ENCODE results near the gene SRSF2. TPM values are rescaled to one million over a fixed set of nuclear protein-coding genes. Genes with fewer than 3 reads are reported as not detected.

Gene SRSF2
- polyA plus RNA-seq, 1 donor, result 258 TPM

- DNase-seq, result no peak
- peaks cover 12% of the 10 kb centered on the region for H3K4me1 ChIP-seq (ENCODE audit: control insufficient read depth, insufficient read depth, low read length)
These were observed 14.9 kb downstream of the SRSF2 start for GRCh38 chr17:76722279-76722678.

GRCh38 chr17:76721463-76721862 is 15.7 kb downstream of the SRSF2 start:
- no peak for DNase-seq
- no peak overlapping the region for H3K27ac ChIP-seq (ENCODE audit: low read length)
- H3K9me3 ChIP-seq (ENCODE audit: control insufficient read depth, low read depth, low read length), result no peaks in the 10 kb centered on the region
- H3K27me3 ChIP-seq (ENCODE audit: control insufficient read depth, insufficient read depth, low read length), result no peaks in the 10 kb centered on the region
- no CpG with 5 or more reads among the region's 10 CpGs for WGBS (ENCODE audit: insufficient coverage, low lambda C conversion rate)
- peaks cover 18% of the 10 kb centered on the region for H3K4me1 ChIP-seq (ENCODE audit: control insufficient read depth, insufficient read depth, low read length)
- H3K36me3 ChIP-seq (ENCODE audit: control insufficient read depth, insufficient read depth, low read length), result peaks cover 79% of the 10 kb centered on the region
- H3K4me3 ChIP-seq (ENCODE audit: low read length), result no peak overlapping the region

More at GRCh38 chr17:76722279-76722678, 14.9 kb downstream of the SRSF2 start:
- Histone ChIP-seq H3K27me3 (ENCODE audit: control insufficient read depth, insufficient read depth, low read length) (no peaks in the 10 kb centered on the region), H3K27ac (ENCODE audit: low read length) (no peak overlapping the region), H3K9me3 (ENCODE audit: control insufficient read depth, low read depth, low read length) (no peaks in the 10 kb centered on the region), H3K4me3 (ENCODE audit: low read length) (no peak overlapping the region), H3K36me3 (ENCODE audit: control insufficient read depth, insufficient read depth, low read length) (peaks cover 71% of the 10 kb centered on the region)
- WGBS (ENCODE audit: insufficient coverage, low lambda C conversion rate), result 83% methylated on average over 1 of the region's 8 CpGs

GRCh38 chr17:76720941-76721340 is 16.2 kb downstream of the SRSF2 start:
- peaks cover 20% of the 10 kb centered on the region for H3K4me1 ChIP-seq (ENCODE audit: control insufficient read depth, insufficient read depth, low read length)

GRCh38 chr17:76720211-76720610 is 16.9 kb downstream of the SRSF2 start:
- Histone ChIP-seq H3K36me3 (ENCODE audit: control insufficient read depth, insufficient read depth, low read length) (peaks cover 92% of the 10 kb centered on the region), H3K4me3 (ENCODE audit: low read length) (no peak overlapping the region), H3K4me1 (ENCODE audit: control insufficient read depth, insufficient read depth, low read length) (peaks cover 15% of the 10 kb centered on the region), H3K27me3 (ENCODE audit: control insufficient read depth, insufficient read depth, low read length) (no peaks in the 10 kb centered on the region), H3K9me3 (ENCODE audit: control insufficient read depth, low read depth, low read length) (no peaks in the 10 kb centered on the region), H3K27ac (ENCODE audit: low read length) (no peak overlapping the region)
- WGBS (ENCODE audit: insufficient coverage, low lambda C conversion rate), result 80% methylated on average over 1 of the region's 9 CpGs
- DNase-seq, result no peak

More at GRCh38 chr17:76720941-76721340, 16.2 kb downstream of the SRSF2 start:
- WGBS (ENCODE audit: insufficient coverage, low lambda C conversion rate), result 100% methylated on average over 1 of the region's 9 CpGs
- Histone ChIP-seq H3K9me3 (ENCODE audit: control insufficient read depth, low read depth, low read length) (no peaks in the 10 kb centered on the region), H3K27me3 (ENCODE audit: control insufficient read depth, insufficient read depth, low read length) (no peaks in the 10 kb centered on the region), H3K36me3 (ENCODE audit: control insufficient read depth, insufficient read depth, low read length) (peaks cover 84% of the 10 kb centered on the region), H3K27ac (ENCODE audit: low read length) (no peak overlapping the region), H3K4me3 (ENCODE audit: low read length) (no peak overlapping the region)
- DNase-seq, result no peak

- no peak overlapping the region for H3K27ac ChIP-seq (ENCODE audit: low read length)
- peaks cover 7% of the 10 kb centered on the region for H3K4me1 ChIP-seq (ENCODE audit: control insufficient read depth, insufficient read depth, low read length)
- no CpG with 5 or more reads among the region's 16 CpGs for WGBS (ENCODE audit: insufficient coverage, low lambda C conversion rate)
- H3K27me3 ChIP-seq (ENCODE audit: control insufficient read depth, insufficient read depth, low read length), result no peaks in the 10 kb centered on the region
- H3K4me3 ChIP-seq (ENCODE audit: low read length), result no peak overlapping the region
- no peak for DNase-seq
- H3K9me3 ChIP-seq (ENCODE audit: control insufficient read depth, low read depth, low read length), result no peaks in the 10 kb centered on the region
- H3K36me3 ChIP-seq (ENCODE audit: control insufficient read depth, insufficient read depth, low read length), result peaks cover 88% of the 10 kb centered on the region
These were observed 18.6 kb downstream of the SRSF2 start for GRCh38 chr17:76718516-76718915.

GRCh38 chr17:76716839-76717215 is 20.3 kb downstream of the SRSF2 start:
- no peak overlapping the region for H3K4me3 ChIP-seq (ENCODE audit: low read length)
- no peak for DNase-seq
- peak overlapping the region; percentile 90 for H3K27ac ChIP-seq (ENCODE audit: low read length)
- no peaks in the 10 kb centered on the region for H3K9me3 ChIP-seq (ENCODE audit: control insufficient read depth, low read depth, low read length)
- no peaks in the 10 kb centered on the region for H3K27me3 ChIP-seq (ENCODE audit: control insufficient read depth, insufficient read depth, low read length)
- WGBS (ENCODE audit: insufficient coverage, low lambda C conversion rate), result no CpG with 5 or more reads among the region's 6 CpGs
- peaks cover 76% of the 10 kb centered on the region for H3K36me3 ChIP-seq (ENCODE audit: control insufficient read depth, insufficient read depth, low read length)
- peaks cover 7% of the 10 kb centered on the region for H3K4me1 ChIP-seq (ENCODE audit: control insufficient read depth, insufficient read depth, low read length)

- peaks cover 71% of the 10 kb centered on the region for H3K36me3 ChIP-seq (ENCODE audit: control insufficient read depth, insufficient read depth, low read length)
- peak overlapping the region; percentile 90 for H3K27ac ChIP-seq (ENCODE audit: low read length)
- WGBS (ENCODE audit: insufficient coverage, low lambda C conversion rate), result 100% methylated on average over 1 of the region's 13 CpGs
- H3K9me3 ChIP-seq (ENCODE audit: control insufficient read depth, low read depth, low read length), result no peaks in the 10 kb centered on the region
- DNase-seq, result peak; percentile 81 to 86
- H3K4me1 ChIP-seq (ENCODE audit: control insufficient read depth, insufficient read depth, low read length), result peaks cover 12% of the 10 kb centered on the region
- H3K27me3 ChIP-seq (ENCODE audit: control insufficient read depth, insufficient read depth, low read length), result no peaks in the 10 kb centered on the region
- H3K4me3 ChIP-seq (ENCODE audit: low read length), result no peak overlapping the region
These were observed 20.8 kb downstream of the SRSF2 start for GRCh38 chr17:76716146-76716838.

- DNase-seq, result no peak
- peaks cover 16% of the 10 kb centered on the region for H3K4me1 ChIP-seq (ENCODE audit: control insufficient read depth, insufficient read depth, low read length)
These were observed 21.7 kb downstream of the SRSF2 start for GRCh38 chr17:76715496-76715830.

GRCh38 chr17:76714822-76715495 is 22.2 kb downstream of the SRSF2 start:
- Histone ChIP-seq H3K27ac (ENCODE audit: low read length) (peak overlapping the region; percentile 66), H3K36me3 (ENCODE audit: control insufficient read depth, insufficient read depth, low read length) (peaks cover 58% of the 10 kb centered on the region), H3K27me3 (ENCODE audit: control insufficient read depth, insufficient read depth, low read length) (peaks cover 2% of the 10 kb centered on the region), H3K4me1 (ENCODE audit: control insufficient read depth, insufficient read depth, low read length) (peaks cover 18% of the 10 kb centered on the region), H3K4me3 (ENCODE audit: low read length) (no peak overlapping the region), H3K9me3 (ENCODE audit: control insufficient read depth, low read depth, low read length) (no peaks in the 10 kb centered on the region)
- WGBS (ENCODE audit: insufficient coverage, low lambda C conversion rate), result 31% methylated on average over 2 of the region's 4 CpGs
- DNase-seq, result no peak

More at GRCh38 chr17:76715496-76715830, 21.7 kb downstream of the SRSF2 start:
- peak overlapping the region; percentile 66 for H3K27ac ChIP-seq (ENCODE audit: low read length)
- H3K9me3 ChIP-seq (ENCODE audit: control insufficient read depth, low read depth, low read length), result no peaks in the 10 kb centered on the region
- no peaks in the 10 kb centered on the region for H3K27me3 ChIP-seq (ENCODE audit: control insufficient read depth, insufficient read depth, low read length)
- WGBS (ENCODE audit: insufficient coverage, low lambda C conversion rate), result no CpG with 5 or more reads among the region's 2 CpGs
- H3K36me3 ChIP-seq (ENCODE audit: control insufficient read depth, insufficient read depth, low read length), result peaks cover 63% of the 10 kb centered on the region
- H3K4me3 ChIP-seq (ENCODE audit: low read length), result no peak overlapping the region

GRCh38 chr17:76714336-76714735 is 22.8 kb downstream of the SRSF2 start:
- no peak for DNase-seq
- H3K36me3 ChIP-seq (ENCODE audit: control insufficient read depth, insufficient read depth, low read length), result peaks cover 51% of the 10 kb centered on the region
- no peak overlapping the region for H3K4me3 ChIP-seq (ENCODE audit: low read length)
- H3K4me1 ChIP-seq (ENCODE audit: control insufficient read depth, insufficient read depth, low read length), result peaks cover 18% of the 10 kb centered on the region
- peaks cover 2% of the 10 kb centered on the region for H3K27me3 ChIP-seq (ENCODE audit: control insufficient read depth, insufficient read depth, low read length)
- no peaks in the 10 kb centered on the region for H3K9me3 ChIP-seq (ENCODE audit: control insufficient read depth, low read depth, low read length)
- no CpG with 5 or more reads among the region's 5 CpGs for WGBS (ENCODE audit: insufficient coverage, low lambda C conversion rate)
- no peak overlapping the region for H3K27ac ChIP-seq (ENCODE audit: low read length)

All from large intestine (tissue), 3 donors.